Measurements from ENCODE around the gene TMEM267. TPM values are rescaled to one million over a fixed set of nuclear protein-coding genes. Genes with fewer than 3 reads are reported as not detected.

TMEM267 gene, protein sequence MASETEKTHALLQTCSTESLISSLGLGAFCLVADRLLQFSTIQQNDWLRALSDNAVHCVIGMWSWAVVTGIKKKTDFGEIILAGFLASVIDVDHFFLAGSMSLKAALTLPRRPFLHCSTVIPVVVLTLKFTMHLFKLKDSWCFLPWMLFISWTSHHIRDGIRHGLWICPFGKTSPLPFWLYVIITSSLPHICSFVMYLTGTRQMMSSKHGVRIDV
- total RNA-seq = 10 to 100 TPM; 15.1 to 15.3 TPM

DNA sequence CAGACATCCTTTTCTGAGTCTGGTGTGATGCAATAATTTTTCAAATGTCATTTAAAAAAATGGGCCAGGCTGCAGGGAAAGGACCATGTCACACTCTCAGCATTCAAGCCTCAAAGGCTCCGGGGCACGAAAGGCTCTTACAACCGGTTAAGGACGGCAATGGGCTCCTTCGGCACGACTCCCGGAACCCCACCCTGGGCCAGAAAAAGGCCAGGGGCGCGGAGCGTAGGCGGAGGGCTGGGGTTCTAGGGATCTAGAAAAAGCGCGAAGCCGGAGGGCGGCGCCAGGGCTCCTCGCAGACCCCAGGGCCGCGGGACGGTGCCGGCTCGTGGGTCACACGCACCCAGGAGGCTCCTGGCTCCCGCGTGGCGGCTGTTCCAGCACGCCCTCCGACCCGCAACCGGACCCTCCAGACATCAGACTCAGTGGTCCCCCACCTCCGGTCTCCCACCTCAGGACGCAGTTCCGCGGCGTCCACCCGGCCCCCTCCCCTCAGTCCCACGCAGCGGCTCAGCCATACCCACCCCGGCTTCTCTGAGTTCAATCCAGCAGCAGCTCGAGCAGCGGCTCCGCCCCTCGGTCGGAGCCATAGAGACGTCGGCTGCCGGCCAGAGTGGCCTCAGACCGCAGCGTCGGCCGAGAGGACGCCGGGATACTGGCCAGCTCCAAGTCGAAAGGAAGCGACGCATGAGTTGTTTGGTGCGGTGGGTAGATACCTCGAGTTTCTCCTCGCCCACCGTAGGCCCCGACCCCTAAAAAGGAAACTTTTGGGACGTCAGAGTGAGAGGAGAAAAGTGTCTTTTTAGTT, at the start of gene TMEM267:
Gene TMEM267 (minus strand): TSS at position 568 of the 808 bp plus-strand sequence. CDS start 29,896 bp downstream, outside the sequence.

GRCh38 chr5:43514816-43515677, 31.4 kb upstream of the TMEM267 start, which contains the start of gene C5orf34:
Gene C5orf34 (minus strand): TSS chr5:43515148. CDS start chr5:43509339, 5,809 bp downstream.

DNA sequence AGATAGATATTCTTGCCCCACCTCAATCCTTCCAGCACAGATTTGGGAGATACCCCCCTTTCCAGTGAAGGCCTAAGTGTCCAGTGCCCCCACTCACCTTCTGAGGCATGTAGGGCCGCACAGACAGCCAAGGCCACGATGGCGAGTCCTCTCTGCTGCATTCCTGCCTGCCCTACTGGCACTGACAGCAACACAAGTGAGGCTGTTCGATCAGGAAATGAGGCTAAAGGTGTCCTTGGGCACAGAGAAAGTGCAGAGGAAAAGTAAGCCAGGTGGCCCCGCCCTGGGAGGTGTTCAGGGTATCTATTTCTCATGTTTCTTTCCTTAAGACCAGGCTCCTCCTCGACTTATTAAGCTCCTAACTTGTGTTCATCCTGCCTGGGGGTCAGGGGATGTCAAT, 71.5 kb downstream of the TMEM267 start, which contains the start of gene CCL28:
Gene CCL28 (minus strand): TSS at position 236 of the 400 bp plus-strand sequence. CDS start 75 bp downstream, at position 161.

Other genes with a start within 250 kb of the TMEM267 start
- 100 to 1,000 TPM; 132 TPM for gene HMGCS1, start 170.5 kb downstream of the TMEM267 start, total RNA-seq
- gene CCL28, start 71.5 kb downstream of the TMEM267 start, total RNA-seq = 10 to 100 TPM; 18.4 to 18.6 TPM
- 10 to 100 TPM in 1 of 2 experiments, 1 to 10 TPM in 1; 9.6 to 10.6 TPM for gene C5orf34, start 31.3 kb upstream of the TMEM267 start, total RNA-seq
- gene PAIP1, start 73.2 kb upstream of the TMEM267 start, total RNA-seq = 10 to 100 TPM; 29.6 to 34.0 TPM
- gene NNT, start 119.3 kb upstream of the TMEM267 start, total RNA-seq = 10 to 100 TPM; 92.3 to 96.5 TPM